ENCODE results near the gene ISM1.

Gene ISM1

GRCh38 chr20:13251106-13251903, 30.2 kb downstream of the ISM1 start:
- Histone ChIP-seq H3K4me3 (ENCODE audit: control insufficient read depth in 1 of 7, extremely low read depth in 1 of 7, insufficient read depth in 4 of 7, low read depth in 2 of 7, low read length in 6 of 7) (no peak overlapping the region), H3K4me1 (ENCODE audit: control extremely low read depth in 1 of 4, control insufficient read depth in 4 of 4, insufficient read depth in 4 of 4, low read length in 3 of 4) (peaks cover 7 to 39% (median 10%) of the 10 kb centered on the region in 4 experiments), H3K36me3 (ENCODE audit: control insufficient read depth in 4 of 4, insufficient read depth in 4 of 4, low read length in 3 of 4) (no peaks in the 10 kb centered on the region), H3K27me3 (replicated peaks in 2 of 5; ENCODE audit: control insufficient read depth in 4 of 5, insufficient read depth in 5 of 5, low read length in 4 of 5) (peaks cover 0 to 3% (median 0%) of the 10 kb centered on the region in 5 experiments), H3K9me3 (ENCODE audit: control extremely low read depth in 1 of 5, control insufficient read depth in 4 of 5, insufficient read depth in 2 of 5, low read depth in 1 of 5, low read length in 4 of 5) (no peaks in the 10 kb centered on the region), H3K27ac (ENCODE audit: insufficient read depth in 1 of 2, low read depth in 1 of 2, low read length in 2 of 2, poor library complexity in 1 of 2, severe bottlenecking in 2 of 2) (no peak overlapping the region)
- CTCF ChIA-PET = interaction anchor here (0.5 to 6.7 kb wide), 4 partner anchors 10 to 132 kb away, joined by 3 to 41 read pairs (median 4); no protein-coding TSS in a partner anchor
- no peak for DNase-seq
- POLR2A ChIA-PET = no interaction called here
- WGBS (ENCODE audit: insufficient coverage) = 96% methylated on average over 7 of the region's 8 CpGs

DNA sequence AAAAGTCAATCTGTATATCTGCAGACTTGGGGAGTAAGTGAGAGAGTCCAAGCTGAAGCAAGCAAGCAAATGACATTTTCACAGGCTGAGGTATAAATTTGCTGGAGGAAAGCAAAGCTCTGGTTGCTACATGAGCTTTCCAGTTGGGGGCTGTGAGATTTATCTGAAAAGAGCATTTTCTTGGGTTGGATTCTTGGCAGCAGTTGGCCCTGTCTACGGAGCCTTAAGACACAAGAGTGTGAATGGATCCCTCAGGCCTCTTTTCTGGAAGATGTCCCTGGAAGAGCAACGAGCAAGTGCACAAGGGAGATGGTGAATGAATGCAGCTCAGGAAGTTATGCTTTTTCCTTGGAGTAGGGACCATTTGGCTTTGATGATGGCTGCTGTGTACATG, 30.8 kb downstream of the ISM1 start:
- Histone ChIP-seq H3K9me3 (ENCODE audit: control extremely low read depth in 1 of 5, control insufficient read depth in 4 of 5, insufficient read depth in 2 of 5, low read depth in 1 of 5, low read length in 4 of 5) (no peaks in the 10 kb centered on the region), H3K27me3 (replicated peaks in 2 of 5; ENCODE audit: control insufficient read depth in 4 of 5, insufficient read depth in 5 of 5, low read length in 4 of 5) (peaks cover 0 to 3% (median 0%) of the 10 kb centered on the region in 5 experiments), H3K4me1 (ENCODE audit: control extremely low read depth in 1 of 4, control insufficient read depth in 4 of 4, insufficient read depth in 4 of 4, low read length in 3 of 4) (peaks cover 7 to 33% (median 8%) of the 10 kb centered on the region in 4 experiments), H3K36me3 (ENCODE audit: control insufficient read depth in 4 of 4, insufficient read depth in 4 of 4, low read length in 3 of 4) (no peaks in the 10 kb centered on the region), H3K27ac (ENCODE audit: insufficient read depth in 1 of 2, low read depth in 1 of 2, low read length in 2 of 2, poor library complexity in 1 of 2, severe bottlenecking in 2 of 2) (no peak overlapping the region), H3K4me3 (ENCODE audit: control insufficient read depth in 1 of 7, extremely low read depth in 1 of 7, insufficient read depth in 4 of 7, low read depth in 2 of 7, low read length in 6 of 7) (no peak overlapping the region)
- ChIA-PET CTCF (interaction anchor here (0.6 to 6.7 kb wide), 3 partner anchors 7 to 133 kb away, joined by 3 to 41 read pairs (median 4); no protein-coding TSS in a partner anchor), POLR2A (no interaction called here)
- WGBS (ENCODE audit: insufficient coverage) = 50% methylated on average over 1 of the region's 2 CpGs
- no peak for DNase-seq

DNA sequence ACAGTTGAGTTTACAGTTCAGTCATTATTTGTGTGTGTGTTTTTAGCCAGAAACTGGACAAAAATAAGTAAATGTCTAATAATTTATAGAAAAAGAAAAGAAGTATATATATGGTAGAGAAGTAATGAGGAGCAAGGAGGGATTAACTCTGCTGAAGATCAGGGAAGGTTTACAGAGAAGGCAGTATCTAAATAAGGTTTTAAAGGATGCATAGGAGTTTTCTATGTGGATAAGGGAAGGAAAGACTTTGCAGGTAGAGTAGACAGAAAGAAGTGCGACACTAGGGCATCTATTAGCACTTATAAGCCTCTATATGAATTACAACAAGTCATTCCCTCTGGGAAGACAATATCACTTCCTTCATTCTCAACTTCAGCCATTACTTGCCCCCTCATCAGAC, 34.3 kb downstream of the ISM1 start:
- no peaks in the 10 kb centered on the region for H3K4me1 ChIP-seq (ENCODE audit: control extremely low read depth in 1 of 4, control insufficient read depth in 4 of 4, insufficient read depth in 4 of 4, low read length in 3 of 4)
- no peak for DNase-seq
- no peaks in the 10 kb centered on the region for H3K9me3 ChIP-seq (ENCODE audit: control extremely low read depth in 1 of 5, control insufficient read depth in 4 of 5, insufficient read depth in 2 of 5, low read depth in 1 of 5, low read length in 4 of 5)
- no peaks in the 10 kb centered on the region for H3K36me3 ChIP-seq (ENCODE audit: control insufficient read depth in 4 of 4, insufficient read depth in 4 of 4, low read length in 3 of 4)
- H3K27ac ChIP-seq (ENCODE audit: insufficient read depth in 1 of 2, low read depth in 1 of 2, low read length in 2 of 2, poor library complexity in 1 of 2, severe bottlenecking in 2 of 2) = no peak overlapping the region
- CTCF ChIA-PET = no interaction called here
- no peak overlapping the region for H3K4me3 ChIP-seq (ENCODE audit: control insufficient read depth in 1 of 7, extremely low read depth in 1 of 7, insufficient read depth in 4 of 7, low read depth in 2 of 7, low read length in 6 of 7)
- WGBS (ENCODE audit: insufficient coverage) = no CpG with 5 or more reads among the region's 1 CpG
- POLR2A ChIA-PET = no interaction called here
- peaks cover 0 to 4% (median 0%) of the 10 kb centered on the region in 5 experiments for H3K27me3 ChIP-seq (replicated peaks in 2 of 5; ENCODE audit: control insufficient read depth in 4 of 5, insufficient read depth in 5 of 5, low read length in 4 of 5)

DNA sequence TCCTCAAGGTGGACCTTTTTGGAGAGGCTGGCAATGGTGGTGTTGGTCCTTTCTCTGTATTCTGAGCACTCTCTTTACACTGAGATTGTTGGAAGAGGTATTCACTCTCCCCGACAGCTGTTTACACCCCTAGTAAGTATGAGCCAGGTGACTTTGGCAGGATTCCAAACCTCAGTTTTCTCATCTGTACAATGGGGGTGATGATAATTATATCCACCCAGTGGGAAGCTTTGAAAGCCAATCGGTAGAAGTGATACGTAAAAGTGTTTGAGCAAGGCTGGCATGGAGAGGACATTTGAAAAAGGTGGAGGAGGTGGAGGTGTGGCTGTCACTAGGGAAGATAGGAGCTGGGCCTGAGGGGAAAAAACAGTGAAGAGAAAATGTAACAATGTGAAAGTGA, 35.5 kb downstream of the ISM1 start:
- Histone ChIP-seq H3K4me3 (ENCODE audit: control insufficient read depth in 1 of 7, extremely low read depth in 1 of 7, insufficient read depth in 4 of 7, low read depth in 2 of 7, low read length in 6 of 7) (no peak overlapping the region), H3K9me3 (ENCODE audit: control extremely low read depth in 1 of 5, control insufficient read depth in 4 of 5, insufficient read depth in 2 of 5, low read depth in 1 of 5, low read length in 4 of 5) (no peaks in the 10 kb centered on the region), H3K36me3 (ENCODE audit: control insufficient read depth in 4 of 4, insufficient read depth in 4 of 4, low read length in 3 of 4) (no peaks in the 10 kb centered on the region), H3K27ac (ENCODE audit: insufficient read depth in 1 of 2, low read depth in 1 of 2, low read length in 2 of 2, poor library complexity in 1 of 2, severe bottlenecking in 2 of 2) (no peak overlapping the region), H3K27me3 (replicated peaks in 2 of 5; ENCODE audit: control insufficient read depth in 4 of 5, insufficient read depth in 5 of 5, low read length in 4 of 5) (peaks cover 0 to 2% (median 0%) of the 10 kb centered on the region in 5 experiments), H3K4me1 (ENCODE audit: control extremely low read depth in 1 of 4, control insufficient read depth in 4 of 4, insufficient read depth in 4 of 4, low read length in 3 of 4) (no peaks in the 10 kb centered on the region)
- POLR2A ChIA-PET = no interaction called here
- CTCF ChIA-PET = interaction anchor here (0.7 to 1.2 kb wide), 3 partner anchors 9 to 42 kb away, joined by 3 to 4 read pairs (median 3); no protein-coding TSS in a partner anchor
- DNase-seq = no peak
- WGBS (ENCODE audit: insufficient coverage) = 100% methylated on average over 2 of the region's 3 CpGs

GRCh38 chr20:13259921-13260320, 38.8 kb downstream of the ISM1 start:
- Histone ChIP-seq H3K27ac (ENCODE audit: insufficient read depth in 1 of 2, low read depth in 1 of 2, low read length in 2 of 2, poor library complexity in 1 of 2, severe bottlenecking in 2 of 2) (no peak overlapping the region), H3K27me3 (replicated peaks in 2 of 5; ENCODE audit: control insufficient read depth in 4 of 5, insufficient read depth in 5 of 5, low read length in 4 of 5) (peaks cover 0 to 4% (median 0%) of the 10 kb centered on the region in 5 experiments), H3K4me3 (ENCODE audit: control insufficient read depth in 1 of 7, extremely low read depth in 1 of 7, insufficient read depth in 4 of 7, low read depth in 2 of 7, low read length in 6 of 7) (no peak overlapping the region), H3K9me3 (ENCODE audit: control extremely low read depth in 1 of 5, control insufficient read depth in 4 of 5, insufficient read depth in 2 of 5, low read depth in 1 of 5, low read length in 4 of 5) (no peaks in the 10 kb centered on the region), H3K36me3 (ENCODE audit: control insufficient read depth in 4 of 4, insufficient read depth in 4 of 4, low read length in 3 of 4) (no peaks in the 10 kb centered on the region), H3K4me1 (ENCODE audit: control extremely low read depth in 1 of 4, control insufficient read depth in 4 of 4, insufficient read depth in 4 of 4, low read length in 3 of 4) (peaks cover 0 to 19% (median 0%) of the 10 kb centered on the region in 4 experiments)
- DNase-seq = no peak
- POLR2A ChIA-PET = no interaction called here
- CTCF ChIA-PET = interaction anchor here (0.9 to 4.1 kb wide), 10 partner anchors 9 to 146 kb away, joined by 3 to 41 read pairs (median 8); no protein-coding TSS in a partner anchor
- 83% methylated on average over 2 of the region's 3 CpGs for WGBS (ENCODE audit: insufficient coverage)

DNA sequence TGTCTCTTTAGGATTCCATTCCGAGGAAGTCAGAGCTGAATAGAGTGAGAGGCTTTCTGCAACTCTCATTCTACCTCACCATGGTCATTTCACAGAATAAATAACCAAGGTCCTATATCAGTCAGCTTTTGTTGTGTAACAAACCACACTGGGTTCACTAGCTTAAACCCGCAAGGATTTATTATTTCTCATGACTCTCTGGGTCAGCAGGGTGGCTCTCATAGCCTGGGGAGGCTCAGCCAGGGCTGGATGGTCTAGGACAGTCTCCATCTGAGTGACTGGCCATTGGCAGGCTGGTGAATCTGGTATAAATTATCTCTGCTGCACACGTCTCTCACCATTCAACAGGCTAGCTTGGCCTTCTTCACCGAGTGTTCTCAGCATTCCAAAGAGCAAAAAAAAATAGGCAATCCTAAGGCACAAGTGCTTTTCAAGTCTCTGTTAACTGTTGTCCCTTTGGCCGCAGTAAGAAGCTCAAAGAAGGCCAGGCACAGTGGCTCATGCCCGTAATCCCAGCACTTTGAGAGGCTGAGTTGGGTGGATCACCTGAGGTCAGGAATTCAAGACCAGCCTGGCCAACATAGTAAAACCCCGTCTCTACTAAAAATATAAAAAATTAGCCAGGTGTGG, 39.7 kb downstream of the ISM1 start:
- Histone ChIP-seq H3K4me3 (ENCODE audit: control insufficient read depth in 1 of 7, extremely low read depth in 1 of 7, insufficient read depth in 4 of 7, low read depth in 2 of 7, low read length in 6 of 7) (no peak overlapping the region), H3K4me1 (ENCODE audit: control extremely low read depth in 1 of 4, control insufficient read depth in 4 of 4, insufficient read depth in 4 of 4, low read length in 3 of 4) (peaks cover 0 to 19% (median 0%) of the 10 kb centered on the region in 4 experiments), H3K9me3 (ENCODE audit: control extremely low read depth in 1 of 5, control insufficient read depth in 4 of 5, insufficient read depth in 2 of 5, low read depth in 1 of 5, low read length in 4 of 5) (no peaks in the 10 kb centered on the region), H3K27me3 (replicated peaks in 2 of 5; ENCODE audit: control insufficient read depth in 4 of 5, insufficient read depth in 5 of 5, low read length in 4 of 5) (peaks cover 0 to 4% (median 0%) of the 10 kb centered on the region in 5 experiments), H3K27ac (ENCODE audit: insufficient read depth in 1 of 2, low read depth in 1 of 2, low read length in 2 of 2, poor library complexity in 1 of 2, severe bottlenecking in 2 of 2) (no peak overlapping the region), H3K36me3 (ENCODE audit: control insufficient read depth in 4 of 4, insufficient read depth in 4 of 4, low read length in 3 of 4) (no peaks in the 10 kb centered on the region)
- ChIA-PET CTCF (interaction anchor here (0.8 to 4.1 kb wide), 10 partner anchors 10 to 146 kb away, joined by 3 to 41 read pairs (median 8); no protein-coding TSS in a partner anchor), POLR2A (no interaction called here)
- 96% methylated on average over 5 of the region's 7 CpGs for WGBS (ENCODE audit: insufficient coverage)
- no peak for DNase-seq
